Activated CD8-positive, alpha-beta memory T cell treated with anti-CD3 and anti-CD28 coated beads for 48 hours (primary cell): Measurements from ENCODE around the gene PA2G4.
"Not testable (repeated sequence)": the region's sequence is repeated elsewhere in the genome, so short reads cannot be mapped to it uniquely, and the experiment has no call there.

Experiments used
- DNase-seq, 3 experiments: peaks; one replicate each; pipeline ENCODE4 v3.0.0-alpha.2; 2020; ENCODE audit warnings: low read depth in 2 of 3, low spot score in 2 of 3

The PA2G4 gene

GRCh38 chr12:56104109-56104814 is at the start of gene PA2G4:
Gene PA2G4, plus strand, starts transcription at chr12:56104559. Its CDS starts 179 bp downstream, at chr12:56104738.
- peak; percentile 92 to 97 (median 96) for DNase-seq

GRCh38 chr12:56059964-56060363 is 44.4 kb upstream of the PA2G4 start:
- not testable (repeated sequence) for DNase-seq

DNA sequence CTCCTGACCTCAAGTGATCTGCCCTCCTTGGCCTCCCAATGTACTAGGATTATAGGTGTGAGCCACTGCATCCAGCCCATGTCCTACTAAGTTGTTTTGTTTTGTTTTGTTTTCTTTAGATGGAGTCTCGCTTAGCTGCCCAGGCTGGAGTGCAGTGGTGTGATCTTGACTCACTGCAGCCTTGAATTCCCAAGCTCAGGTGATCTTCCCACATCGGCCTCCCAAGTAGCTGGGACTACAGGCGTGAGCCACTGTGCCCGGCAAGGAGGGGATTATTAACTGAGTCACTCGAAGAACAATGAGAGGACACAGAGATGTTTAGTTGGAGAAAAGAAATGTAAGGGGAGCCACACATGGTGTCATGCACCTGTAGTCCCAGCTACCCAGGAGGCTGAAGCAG is 42.4 kb upstream of the PA2G4 start:
- no peak for DNase-seq

GRCh38 chr12:56062996-56063395 is 41.4 kb upstream of the PA2G4 start:
- no peak for DNase-seq

- no peak for DNase-seq
Measured at GRCh38 chr12:56071648-56072047, 32.7 kb upstream of the PA2G4 start.

DNA sequence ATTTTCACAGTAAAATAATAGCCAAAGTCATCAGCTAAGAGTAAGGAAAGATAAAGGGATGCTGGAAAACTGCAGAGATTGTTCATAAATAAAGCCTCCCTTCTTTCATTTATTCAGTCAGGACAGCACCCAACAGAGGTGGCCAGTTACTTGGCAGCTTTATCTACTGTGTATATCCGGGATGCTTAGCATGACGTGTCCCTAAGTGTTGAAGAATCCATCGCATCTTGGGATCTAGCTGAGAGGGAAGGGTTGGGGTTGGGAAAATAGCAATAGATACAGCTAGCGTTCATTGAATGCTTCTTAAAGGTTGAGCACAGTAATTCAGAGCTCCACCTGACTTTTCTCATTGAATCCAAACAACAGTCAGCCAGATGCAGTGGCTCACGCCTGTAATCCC is 30.0 kb upstream of the PA2G4 start:
- DNase-seq: no peak

DNA sequence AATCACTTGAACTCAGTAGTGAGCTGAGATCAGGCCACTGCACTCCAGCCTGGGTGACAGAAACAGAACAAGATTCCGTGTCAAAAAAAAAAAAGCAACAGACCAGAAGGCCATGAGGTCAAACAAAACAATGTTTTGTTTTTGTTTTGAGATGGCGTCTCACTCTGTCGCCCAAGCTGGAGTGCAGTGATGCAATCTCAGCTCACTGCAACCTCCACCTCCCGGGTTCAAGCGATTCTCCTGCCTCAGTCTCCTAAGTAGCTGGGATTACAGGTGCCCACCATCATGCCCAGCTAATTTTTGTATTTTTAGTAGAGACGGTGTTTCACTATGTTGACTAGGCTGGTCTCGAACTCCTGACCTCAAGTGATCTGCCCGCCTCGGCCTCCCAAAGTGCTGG is 26.4 kb upstream of the PA2G4 start:
- not testable (repeated sequence) for DNase-seq

GRCh38 chr12:56078427-56078826 is 25.9 kb upstream of the PA2G4 start:
- DNase-seq: no peak

DNA sequence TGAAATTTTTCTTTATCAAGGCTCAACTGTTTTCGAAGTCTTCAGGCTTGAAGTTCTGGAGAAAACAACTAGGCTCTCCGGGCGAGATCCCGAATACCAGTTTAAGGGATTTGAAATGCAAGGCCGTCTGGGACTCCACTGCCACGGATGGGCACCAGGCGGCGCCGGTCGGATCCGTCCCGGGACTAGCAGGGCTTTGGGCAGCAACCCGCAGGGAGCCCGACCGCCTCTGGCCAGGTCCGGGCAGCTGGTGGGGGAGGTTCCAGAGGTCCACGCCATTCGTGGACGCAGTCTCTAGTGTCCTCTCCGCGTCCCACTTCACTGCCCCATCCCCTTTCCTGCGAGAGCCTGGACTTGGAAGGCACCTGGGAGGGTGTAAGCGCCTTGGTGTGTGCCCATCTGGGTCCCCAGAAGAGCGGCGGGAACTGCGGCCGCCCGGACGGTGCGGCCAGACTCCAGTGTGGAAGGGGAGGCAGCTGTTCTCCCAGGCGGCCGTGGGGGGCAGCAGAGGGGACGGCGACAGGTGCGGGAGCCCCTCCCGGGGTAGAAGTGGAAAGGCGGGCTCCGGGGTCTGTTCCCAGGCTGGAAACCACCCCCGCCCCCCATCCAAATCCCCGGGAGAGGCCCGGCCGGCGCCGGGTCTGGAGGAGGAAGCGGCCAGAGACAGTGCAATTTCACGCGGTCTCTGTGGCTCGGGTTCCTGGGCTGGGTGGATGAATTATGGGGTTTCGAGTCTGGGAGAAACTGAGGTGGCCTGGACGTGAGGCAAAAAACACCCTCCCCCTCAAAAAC is 25.2 kb upstream of the PA2G4 start:
- DNase-seq: peak in 2 of 3 experiments; percentile 26 to 40

- DNase-seq: peak; percentile 33 to 52 (median 40)
Measured at GRCh38 chr12:56079723-56080555, 24.4 kb upstream of the PA2G4 start, which contains the start of gene ERBB3. Gene ERBB3, plus strand, starts transcription at chr12:56080165. Its CDS starts 136 bp downstream, at chr12:56080301.

DNA sequence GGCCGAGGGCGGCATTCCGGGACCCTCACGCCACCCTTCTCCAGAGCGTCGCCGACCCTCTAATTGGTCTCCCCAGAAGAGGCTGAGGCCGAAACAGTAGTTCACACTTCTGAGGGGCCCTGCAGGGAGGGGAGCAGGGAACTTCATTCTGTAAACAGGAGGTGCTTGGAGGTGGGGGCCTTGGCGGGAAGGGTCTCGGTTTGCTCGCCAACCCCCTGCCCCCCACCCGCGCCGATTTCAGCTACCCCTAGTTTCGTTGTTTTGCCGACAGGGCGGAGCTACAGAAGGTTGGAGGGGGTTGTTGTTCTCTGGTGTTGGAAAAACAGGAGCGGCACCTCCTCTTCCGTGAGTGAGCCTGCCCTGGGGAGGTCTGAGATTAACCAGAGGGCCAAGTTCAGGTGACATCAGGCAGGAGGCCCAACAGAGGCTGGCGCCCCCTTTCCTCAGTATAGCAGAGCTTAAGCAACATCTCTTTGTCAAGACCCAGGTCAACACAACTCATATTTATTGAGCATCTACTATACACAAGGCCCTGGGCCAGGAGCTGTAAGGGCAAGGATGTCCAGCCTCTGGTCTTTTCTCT is 23.7 kb upstream of the PA2G4 start:
- DNase-seq: no peak

GRCh38 chr12:56081393-56082347 is 22.7 kb upstream of the PA2G4 start:
- no peak for DNase-seq

DNA sequence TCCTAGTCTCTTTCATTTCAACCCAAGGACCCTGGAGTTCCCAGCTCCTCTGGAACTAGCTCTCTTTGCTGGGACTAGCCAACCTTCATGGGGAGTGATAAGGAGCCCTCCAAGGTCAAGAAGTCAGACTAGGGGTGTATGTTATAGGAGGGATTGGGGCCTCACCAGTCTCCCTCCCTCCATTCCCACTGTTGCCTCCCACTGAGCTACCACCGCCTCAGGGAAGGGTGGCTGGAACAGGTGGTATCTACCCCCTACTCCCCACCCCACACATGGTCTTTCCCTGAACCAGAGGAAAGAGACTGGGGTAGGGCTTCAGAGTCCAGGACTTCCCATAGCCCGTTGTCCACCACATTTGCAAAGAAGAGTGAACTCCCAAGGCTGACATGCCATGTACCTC is 22.0 kb upstream of the PA2G4 start:
- DNase-seq: no peak

DNA sequence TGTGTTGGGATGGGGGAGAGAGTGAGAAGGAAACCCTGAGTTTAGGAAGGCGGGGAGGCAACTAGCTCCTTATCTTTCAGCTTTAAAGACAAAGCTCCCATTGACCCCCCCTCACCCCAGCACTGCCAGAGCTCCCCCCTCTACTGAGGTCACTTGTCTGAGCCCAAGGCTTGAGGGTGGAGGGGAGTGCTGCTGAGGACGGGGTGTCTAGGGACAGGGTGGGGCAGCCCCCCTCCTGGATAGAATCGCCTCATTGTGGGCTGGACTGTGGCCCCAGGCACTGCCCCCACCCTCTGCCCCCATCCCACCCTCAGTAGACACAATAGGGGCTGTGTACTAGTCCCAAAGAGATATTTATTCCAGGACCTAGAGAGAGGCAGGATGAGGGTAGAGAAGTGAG is 21.4 kb upstream of the PA2G4 start:
- no peak for DNase-seq

DNA sequence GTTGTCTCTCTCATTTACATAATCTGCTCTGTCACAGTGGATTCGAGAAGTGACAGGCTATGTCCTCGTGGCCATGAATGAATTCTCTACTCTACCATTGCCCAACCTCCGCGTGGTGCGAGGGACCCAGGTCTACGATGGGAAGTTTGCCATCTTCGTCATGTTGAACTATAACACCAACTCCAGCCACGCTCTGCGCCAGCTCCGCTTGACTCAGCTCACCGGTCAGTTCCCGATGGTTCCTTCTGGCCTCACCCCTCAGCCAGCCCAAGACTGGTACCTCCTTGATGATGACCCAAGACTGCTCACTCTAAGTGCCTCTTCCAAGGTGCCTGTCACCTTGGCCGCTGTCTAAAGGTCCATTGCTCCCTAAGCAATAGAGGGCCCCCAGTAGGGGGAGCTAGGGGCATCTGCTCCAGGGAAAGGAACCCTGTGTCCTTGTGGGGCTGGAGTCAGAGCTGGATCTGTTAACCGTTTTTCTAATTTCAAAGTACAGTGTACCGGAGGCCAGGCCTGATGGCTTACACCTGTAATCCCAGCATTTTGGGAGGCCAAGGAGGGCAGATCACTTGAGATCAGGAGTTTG is 19.3 kb upstream of the PA2G4 start:
- no peak for DNase-seq

DNA sequence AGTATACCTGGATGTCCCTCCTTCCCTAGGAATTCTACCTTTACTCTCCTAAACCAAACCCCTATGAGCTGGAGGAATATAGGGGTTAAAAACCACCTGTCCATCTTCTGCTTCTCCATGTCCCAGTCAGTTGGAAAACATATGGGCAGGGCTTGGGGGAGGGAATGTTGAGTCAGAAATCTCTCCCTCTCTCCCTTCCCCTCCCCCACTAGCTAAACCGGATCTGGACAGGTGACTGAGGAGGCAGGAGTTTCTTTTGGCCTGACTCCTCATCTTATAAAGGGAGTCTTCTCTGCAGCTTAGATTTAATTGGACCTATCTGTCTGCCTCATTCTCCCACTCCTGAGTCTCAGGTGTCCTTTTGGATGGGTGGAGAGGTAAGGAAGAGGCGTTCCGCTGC is 18.3 kb upstream of the PA2G4 start:
- DNase-seq: no peak

GRCh38 chr12:56086608-56087007 is 17.8 kb upstream of the PA2G4 start:
- DNase-seq: no peak

DNA sequence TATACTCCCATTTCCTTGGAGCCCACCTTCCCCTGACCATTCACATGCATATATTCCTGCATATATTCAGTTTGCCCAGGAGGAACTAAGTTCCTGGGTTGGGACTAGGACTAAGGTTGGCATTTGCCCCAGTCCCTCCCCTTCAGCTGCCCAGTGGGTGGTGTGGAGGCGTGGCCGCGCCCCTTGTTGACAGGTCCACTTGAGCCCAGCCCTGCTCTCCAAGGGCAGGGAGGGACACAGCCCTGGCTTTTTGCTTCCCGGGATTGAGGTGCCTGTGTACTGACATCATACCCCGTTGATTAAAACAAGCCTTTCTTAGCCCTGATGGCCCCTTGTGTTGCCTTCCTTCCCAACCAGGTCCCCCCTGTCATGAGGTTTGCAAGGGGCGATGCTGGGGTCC is 17.1 kb upstream of the PA2G4 start:
- DNase-seq: no peak

DNA sequence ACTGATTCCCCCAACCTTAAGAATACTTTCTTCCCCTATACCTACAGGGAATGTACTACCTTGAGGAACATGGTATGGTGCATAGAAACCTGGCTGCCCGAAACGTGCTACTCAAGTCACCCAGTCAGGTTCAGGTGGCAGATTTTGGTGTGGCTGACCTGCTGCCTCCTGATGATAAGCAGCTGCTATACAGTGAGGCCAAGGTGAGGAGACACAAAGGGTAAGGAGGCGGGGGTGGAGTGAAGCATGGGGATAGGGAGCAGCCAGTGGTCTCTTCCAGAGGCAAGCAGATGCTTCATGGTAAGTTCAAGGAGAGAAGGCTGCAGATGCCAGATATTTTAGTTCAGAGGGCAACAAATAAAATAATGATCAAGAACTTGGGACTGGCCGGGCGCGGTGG is 6.6 kb upstream of the PA2G4 start:
- no peak for DNase-seq

DNA sequence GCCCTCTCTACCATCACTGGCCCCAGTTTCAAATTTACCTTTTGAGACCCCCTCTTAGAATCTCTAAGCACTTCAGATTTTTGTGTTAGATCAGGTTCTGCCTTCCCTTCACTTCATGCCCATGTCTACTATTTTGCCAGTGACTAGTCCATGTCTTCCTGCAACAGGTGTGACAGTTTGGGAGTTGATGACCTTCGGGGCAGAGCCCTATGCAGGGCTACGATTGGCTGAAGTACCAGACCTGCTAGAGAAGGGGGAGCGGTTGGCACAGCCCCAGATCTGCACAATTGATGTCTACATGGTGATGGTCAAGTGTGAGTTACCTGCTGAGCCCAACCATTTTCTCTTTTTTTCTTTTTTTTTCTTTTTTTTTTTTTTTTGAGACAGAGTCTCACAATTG is 5.8 kb upstream of the PA2G4 start:
- no peak for DNase-seq
